OCI-LY7 (cell line): ENCODE data around the gene CRYL1. TPM values are rescaled to one million over a fixed set of nuclear protein-coding genes. Genes with fewer than 3 reads are reported as not detected.

Source experiments
- BruUV-seq: library from RNA; stranded (reverse); fragments of 400-500 nt; replicated peaks from 2 replicates; lab custom pipeline; 2021; lab: Mats Ljungman, UMichigan
- CTCF ChIA-PET: fragments of 300-600 bp; sonication (Branson Sonifier 250); formaldehyde crosslinking; loops from one replicate; lab custom pipeline; 2022; ENCODE audit warnings: antibody characterized with exemption; ENCODE audit not compliant: unreplicated experiment; lab: Charles Lee
- POLR2A ChIA-PET: fragments of 300-600 bp; sonication (Branson Sonifier 250); formaldehyde crosslinking; loops from one replicate; lab custom pipeline; 2022; ENCODE audit warnings: antibody characterized with exemption; lab: Charles Lee
- DNase-seq: peaks from one replicate; pipeline ENCODE4 v3.0.0-alpha.2; 2015; ENCODE audit warnings: low spot score
- H2AFZ ChIP-seq: fragments of 200-600 bp; sonication (generic), shearing (Covaris generic); 2 replicates; pipeline ENCODE4 v1.6.1; 2014; ENCODE audit warnings: mild to moderate bottlenecking, antibody characterized with exemption, low read length, moderate library complexity
- H3K27ac ChIP-seq: fragments of 200-600 bp; sonication (generic); 2 replicates; pipeline ENCODE4 v1.5.1; 2014; ENCODE audit warnings: mixed run types, low read depth, mild to moderate bottlenecking, moderate library complexity, low read length, inconsistent platforms; ENCODE audit not compliant: poor library complexity, severe bottlenecking
- H3K36me3 ChIP-seq: fragments of 200-600 bp; sonication (generic); 2 replicates; pipeline ENCODE4 v1.6.1; 2014; ENCODE audit warnings: mild to moderate bottlenecking, antibody characterized with exemption, low read length, moderate library complexity, mixed read lengths; ENCODE audit not compliant: insufficient read depth
- H3K4me1 ChIP-seq: fragments of 200-600 bp; sonication (generic); 2 replicates; pipeline ENCODE4 v1.5.1; 2014; ENCODE audit warnings: mild to moderate bottlenecking, low read length; ENCODE audit not compliant: insufficient read depth, poor library complexity, severe bottlenecking
- H3K4me2 ChIP-seq: fragments of 200-600 bp; sonication (generic); 2 replicates; pipeline ENCODE4 v1.6.1; 2014; ENCODE audit warnings: mild to moderate bottlenecking, low read length
- H3K4me3 ChIP-seq: fragments of 200-600 bp; sonication (generic); 2 replicates; pipeline ENCODE4 v1.5.1; 2014; ENCODE audit warnings: mild to moderate bottlenecking, low read depth, low read length; ENCODE audit not compliant: poor library complexity, severe bottlenecking
- H3K79me2 ChIP-seq: fragments of 200-600 bp; sonication (generic); 2 replicates; pipeline ENCODE4 v1.6.1; 2016; ENCODE audit warnings: low read depth, mild to moderate bottlenecking, low read length, moderate library complexity, mixed read lengths; ENCODE audit not compliant: insufficient read depth
- H3K9me2 ChIP-seq: fragments of 200-600 bp; sonication (generic); 2 replicates; pipeline ENCODE4 v1.6.1; 2016; ENCODE audit warnings: mild to moderate bottlenecking, low read length, mixed read lengths; ENCODE audit not compliant: insufficient read depth
- H3K9me3 ChIP-seq: fragments of 200-600 bp; sonication (generic); 2 replicates; pipeline ENCODE4 v1.6.1; 2014; ENCODE audit warnings: mild to moderate bottlenecking, mixed run types, low read length, mixed read lengths
- H4K20me1 ChIP-seq: fragments of 200-600 bp; sonication (generic); 2 replicates; pipeline ENCODE4 v1.6.1; 2014; ENCODE audit warnings: mild to moderate bottlenecking, antibody characterized with exemption, low read length, moderate library complexity, mixed read lengths; ENCODE audit not compliant: insufficient read depth
- CTCF ChIP-seq: fragments of 200-600 bp; sonication (generic); conservative IDR thresholded peaks from 2 replicates; pipeline ENCODE4 v1.5.1; 2014; ENCODE audit warnings: mild to moderate bottlenecking, antibody characterized with exemption, low read length, moderate library complexity, mixed read lengths
- EZH2phosphoT487 ChIP-seq: fragments of 200-600 bp; sonication (generic); IDR thresholded peaks from 2 replicates; pipeline ENCODE4 v1.6.1; 2018; ENCODE audit warnings: low read depth, borderline replicate concordance, mild to moderate bottlenecking, mixed run types, antibody characterized with exemption, low read length, moderate library complexity, mixed read lengths
- intact Hi-C: fragments of 100-400 bp; cut with micrococcal nuclease; formaldehyde crosslinking; loops from one replicate; pipeline ENCODE4 v1.10.0; 2022; ENCODE audit not compliant: unreplicated experiment
- total RNA-seq, 2 experiments: library from RNA; depleted of rRNA in 1 of 2; stranded (reverse); fragments of >200 nt in 1 of 2; shearing (Covaris generic) in 1 of 2; gene quantifications; 2 replicates each; pipeline ENCODE4 v1.2.3, GENCODE V29; 2014 to 2022

The CRYL1 gene
- total RNA-seq, 2 experiments from 2014 or later, result not detected

DNA sequence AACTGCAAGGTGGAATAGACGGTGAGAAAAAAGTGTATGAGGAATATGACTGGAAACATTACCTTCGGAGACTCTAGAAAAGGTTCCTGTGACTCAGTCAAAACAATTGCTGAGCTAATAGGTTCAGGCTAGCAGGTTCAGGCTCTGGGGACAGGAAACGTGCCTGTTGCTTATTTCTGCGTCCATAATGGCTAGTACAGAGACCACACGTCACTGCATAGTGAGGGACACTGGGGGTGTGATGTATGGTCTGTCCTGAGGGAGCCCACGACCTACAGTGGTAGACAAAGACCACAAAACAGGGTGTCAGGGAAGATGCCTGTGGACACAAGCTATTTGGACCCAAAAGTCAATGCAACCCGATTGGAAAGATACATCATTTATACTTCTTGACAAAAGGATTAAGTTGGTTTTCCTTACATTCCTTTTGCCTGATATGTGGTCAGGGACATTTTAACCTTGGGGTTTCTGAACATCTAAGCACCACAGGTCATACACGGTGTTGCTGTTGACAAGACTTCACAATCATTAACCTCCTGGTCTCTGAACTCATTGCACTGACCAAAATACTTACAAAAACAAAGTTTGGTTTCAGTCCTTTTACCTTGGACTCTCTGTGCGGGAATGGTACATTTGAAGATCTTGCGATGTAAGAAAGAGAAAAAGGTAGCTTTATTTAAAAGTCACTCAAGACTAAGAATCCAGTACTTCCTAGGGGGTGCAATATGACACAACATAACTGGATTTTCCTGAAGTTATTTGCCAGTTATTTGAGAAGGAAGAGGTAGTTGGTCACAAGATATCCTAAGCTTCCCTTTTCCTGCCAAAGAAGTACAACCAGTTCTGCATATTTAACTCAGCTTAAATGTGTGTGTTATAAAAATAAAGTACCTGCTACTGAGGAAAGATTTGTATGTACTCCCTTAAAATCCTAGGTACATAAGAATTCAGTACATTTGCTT is 20.0 kb downstream of the CRYL1 start:
- Histone ChIP-seq H3K36me3 (no peaks in the 10 kb centered on the region), H3K79me2 (no peaks in the 10 kb centered on the region), H2AFZ (no peak overlapping the region), H3K4me3 (no peak overlapping the region), H3K9me3 (0 out of 2 replicates have a peak, but pooled peaks cover under 1% of the 10 kb centered on the region), H4K20me1 (no peaks in the 10 kb centered on the region), H3K4me2 (no peak overlapping the region), H3K27ac (no peak overlapping the region), H3K9me2 (no peaks in the 10 kb centered on the region), H3K4me1 (no peaks in the 10 kb centered on the region)
- DNase-seq, result no peak
- TF ChIP-seq CTCF (no peak), EZH2phosphoT487 (no peak)
- POLR2A ChIA-PET, result interaction anchor here (0.5 to 0.9 kb wide), 3 partner anchors 28 to 424 kb away, joined by 3 to 5 read pairs (median 3); no protein-coding TSS in a partner anchor
- BruUV-seq, result no TSS peak
- intact Hi-C loops, result no loop called here
- CTCF ChIA-PET, result interaction anchor here (0.5 kb wide), 1 partner anchor 18 kb away, joined by 3 read pairs; no protein-coding TSS in a partner anchor

GRCh38 chr13:20503088-20504083 is 22.3 kb downstream of the CRYL1 start:
- BruUV-seq, result no TSS peak
- H3K9me3 ChIP-seq, result peaks cover 10% of the 10 kb centered on the region; the same call in 1 of the 2 replicates
- intact Hi-C loops, result no loop called here
- ChIA-PET CTCF (no interaction called here), POLR2A (interaction anchor here (0.7 kb wide), 1 partner anchor 684 kb away, joined by 6 read pairs; no protein-coding TSS in a partner anchor)
- H3K9me2 ChIP-seq, result no peaks in the 10 kb centered on the region
- no peak overlapping the region for H3K27ac ChIP-seq
- no peaks in the 10 kb centered on the region for H3K4me1 ChIP-seq
- DNase-seq, result no peak
- no peaks in the 10 kb centered on the region for H3K36me3 ChIP-seq
- H4K20me1 ChIP-seq, result no peaks in the 10 kb centered on the region
- TF ChIP-seq CTCF (no peak), EZH2phosphoT487 (no peak)
- H3K4me2 ChIP-seq, result no peak overlapping the region
- H3K4me3 ChIP-seq, result no peak overlapping the region
- no peak overlapping the region for H2AFZ ChIP-seq
- H3K79me2 ChIP-seq, result no peaks in the 10 kb centered on the region
